Thoracic aorta (tissue), 2 donors: ENCODE data around the gene RPH3AL. TPM values are rescaled to one million over a fixed set of nuclear protein-coding genes. Genes with fewer than 3 reads are reported as not detected.

ENCODE experiments used
- ATAC-seq: fragments of 150-250 bp; one replicate; pipeline ENCODE4 v1.8.0; 2017; ENCODE audit warnings: low read depth; ENCODE audit not compliant: insufficient number of reproducible peaks, low FRiP score
- DNase-seq: peaks from one replicate; pipeline ENCODE4 v3.0.0-alpha.2; 2020; ENCODE audit warnings: low spot score
- H3K27ac ChIP-seq, 2 donors: fragments of 200-600 bp; sonication (generic); 1 replicate in 1 of 2; 2 replicates in 1 of 2; pipeline ENCODE4 v1.5.1; 2016; ENCODE audit warnings: mild to moderate bottlenecking in 2 of 2, moderate library complexity in 2 of 2
- H3K27me3 ChIP-seq: fragments of 200-600 bp; sonication (generic); replicated peaks from 2 replicates; pipeline ENCODE4 v1.6.0; 2016; ENCODE audit warnings: mild to moderate bottlenecking; ENCODE audit not compliant: insufficient read depth
- H3K36me3 ChIP-seq: fragments of 200-600 bp; sonication (generic); one replicate; pipeline ENCODE4 v1.5.1; 2016
- H3K4me1 ChIP-seq, 2 donors: fragments of 200-600 bp; sonication (generic); 1 replicate in 1 of 2; 2 replicates in 1 of 2; pipeline versions ENCODE4 v1.5.1 to v1.6.0; 2016; ENCODE audit warnings: low read depth in 2 of 2, mild to moderate bottlenecking in 1 of 2; ENCODE audit not compliant: control insufficient read depth in 1 of 2
- H3K4me3 ChIP-seq: fragments of 200-600 bp; sonication (generic); 2 replicates; pipeline ENCODE4 v1.5.1; 2016; ENCODE audit warnings: mild to moderate bottlenecking
- H3K9me3 ChIP-seq: fragments of 200-600 bp; sonication (generic); 2 replicates; pipeline ENCODE4 v1.5.1; 2016
- CTCF ChIP-seq: fragments of 200-600 bp; sonication (generic); IDR thresholded peaks from one replicate; pipeline ENCODE4 v1.5.1; 2019; ENCODE audit warnings: antibody characterized with exemption
- total RNA-seq, 2 donors: library from RNA; depleted of rRNA; stranded (reverse); fragments of >200 nt; gene quantifications; one replicate each; pipeline versions ENCODE4 v1.1.0 to v1.2.3, GENCODE V29; 2016

The RPH3AL gene
- total RNA-seq, 2 donors from 2014 or later: 6.5 to 33.1 TPM

GRCh38 chr17:350706-351448, 1.7 kb downstream of the RPH3AL start:
- no peak overlapping the region for H3K27ac ChIP-seq
- DNase-seq (no peak), ATAC-seq (no peak)
- no peak for TF ChIP-seq CTCF
- H3K4me3 ChIP-seq: no peak overlapping the region
- no peaks in the 10 kb centered on the region for H3K9me3 ChIP-seq
- no peaks in the 10 kb centered on the region for H3K27me3 ChIP-seq
- no peaks in the 10 kb centered on the region for H3K36me3 ChIP-seq
- no peaks in the 10 kb centered on the region for H3K4me1 ChIP-seq

GRCh38 chr17:349666-350065, 2.9 kb downstream of the RPH3AL start:
- DNase-seq: no peak
- Histone ChIP-seq H3K4me3 (no peak overlapping the region), H3K27ac (no peak overlapping the region), H3K9me3 (no peaks in the 10 kb centered on the region), H3K27me3 (no peaks in the 10 kb centered on the region), H3K4me1 (no peaks in the 10 kb centered on the region), H3K36me3 (no peaks in the 10 kb centered on the region)
- TF ChIP-seq CTCF: no peak
- no peak for ATAC-seq

GRCh38 chr17:348692-349425, 3.7 kb downstream of the RPH3AL start:
- H3K4me1 ChIP-seq: no peaks in the 10 kb centered on the region
- H3K27ac ChIP-seq: no peak overlapping the region
- DNase-seq (no peak), ATAC-seq (no peak)
- H3K9me3 ChIP-seq: no peaks in the 10 kb centered on the region
- H3K27me3 ChIP-seq: no peaks in the 10 kb centered on the region
- no peak overlapping the region for H3K4me3 ChIP-seq
- no peaks in the 10 kb centered on the region for H3K36me3 ChIP-seq
- TF ChIP-seq CTCF: no peak

- no peak overlapping the region for H3K4me3 ChIP-seq
- H3K27ac ChIP-seq: no peak overlapping the region
- DNase-seq (no peak), ATAC-seq (no peak)
- no peaks in the 10 kb centered on the region for H3K4me1 ChIP-seq
- no peak for TF ChIP-seq CTCF
- no peaks in the 10 kb centered on the region for H3K36me3 ChIP-seq
- H3K9me3 ChIP-seq: no peaks in the 10 kb centered on the region
- H3K27me3 ChIP-seq: no peaks in the 10 kb centered on the region
Measured at GRCh38 chr17:348012-348411, 4.6 kb downstream of the RPH3AL start.

GRCh38 chr17:347309-347899, 5.2 kb downstream of the RPH3AL start:
- no peak overlapping the region for H3K4me3 ChIP-seq
- H3K36me3 ChIP-seq: no peaks in the 10 kb centered on the region
- DNase-seq: no peak
- H3K9me3 ChIP-seq: no peaks in the 10 kb centered on the region
- ATAC-seq: no peak
- no peaks in the 10 kb centered on the region for H3K27me3 ChIP-seq
- H3K4me1 ChIP-seq: no peaks in the 10 kb centered on the region
- TF ChIP-seq CTCF: no peak
- no peak overlapping the region for H3K27ac ChIP-seq
